Large intestine (tissue), 3 donors: ENCODE data around the gene ADTRP. TPM values are rescaled to one million over a fixed set of nuclear protein-coding genes. Genes with fewer than 3 reads are reported as not detected.
"Not testable (repeated sequence)": the region's sequence is repeated elsewhere in the genome, so short reads cannot be mapped to it uniquely, and the experiment has no call there.

Source experiments
- DNase-seq, 2 donors: peaks; one replicate each; pipeline versions ENCODE4 v3.0.0 to v3.0.0-alpha.2; 2013
- H3K27ac ChIP-seq: one replicate; pipeline ENCODE4 v1.5.1; 2013; ENCODE audit warnings: low read length
- H3K27me3 ChIP-seq: 2 replicates; pipeline ENCODE4 v1.6.1; 2013; ENCODE audit warnings: low read length; ENCODE audit not compliant: control insufficient read depth, insufficient read depth
- H3K36me3 ChIP-seq: 2 replicates; pipeline ENCODE4 v1.6.1; 2013; ENCODE audit warnings: low read length; ENCODE audit not compliant: control insufficient read depth, insufficient read depth
- H3K4me1 ChIP-seq: one replicate; pipeline ENCODE4 v1.6.1; 2013; ENCODE audit warnings: low read length; ENCODE audit not compliant: control insufficient read depth, insufficient read depth
- H3K4me3 ChIP-seq: one replicate; pipeline ENCODE4 v1.5.1; 2013; ENCODE audit warnings: low read length
- H3K9me3 ChIP-seq: one replicate; pipeline ENCODE4 v1.6.1; 2013; ENCODE audit warnings: mild to moderate bottlenecking, low read depth, low read length, moderate library complexity; ENCODE audit not compliant: control insufficient read depth
- WGBS: methylation state at CpG from one replicate; pipeline ENCODE4 v1.1.5; 2013; ENCODE audit warnings: low lambda C conversion rate; ENCODE audit not compliant: insufficient coverage; 5-methylcytosine and 5-hydroxymethylcytosine counted together
- polyA plus RNA-seq: library from polyadenylated mRNA; unstranded; fragments of 120-200 nt; gene quantifications from one replicate; pipeline ENCODE4 v1.2.1, GENCODE V29; 2013

ADTRP gene
- polyA plus RNA-seq, 1 donor = 24.3 TPM

GRCh38 chr6:11700118-11700718 is 78.4 kb downstream of the ADTRP start:
- Histone ChIP-seq H3K4me1 (peaks cover 6% of the 10 kb centered on the region), H3K36me3 (no peaks in the 10 kb centered on the region), H3K4me3 (no peak overlapping the region), H3K27ac (no peak overlapping the region), H3K9me3 (peaks cover 4% of the 10 kb centered on the region), H3K27me3 (no peaks in the 10 kb centered on the region)
- no CpG with 5 or more reads among the region's 2 CpGs for WGBS
- DNase-seq = peak; percentile 29 to 57

- WGBS = 50% methylated on average over 1 of the region's 1 CpG
- H3K4me3 ChIP-seq = no peak overlapping the region
- no peak overlapping the region for H3K27ac ChIP-seq
- no peaks in the 10 kb centered on the region for H3K27me3 ChIP-seq
- no peaks in the 10 kb centered on the region for H3K36me3 ChIP-seq
- H3K9me3 ChIP-seq = peaks cover 4% of the 10 kb centered on the region
- no peak for DNase-seq
- H3K4me1 ChIP-seq = peaks cover 6% of the 10 kb centered on the region
Observed at GRCh38 chr6:11699576-11699975, 79.0 kb downstream of the ADTRP start.

- no peaks in the 10 kb centered on the region for H3K27me3 ChIP-seq
- H3K27ac ChIP-seq = no peak overlapping the region
- H3K36me3 ChIP-seq = no peaks in the 10 kb centered on the region
- no peak overlapping the region for H3K4me3 ChIP-seq
- peak in 1 of 2 donors; percentile 40 for DNase-seq
- peaks cover 11% of the 10 kb centered on the region for H3K4me1 ChIP-seq
- no CpG with 5 or more reads among the region's 4 CpGs for WGBS
- peaks cover 4% of the 10 kb centered on the region for H3K9me3 ChIP-seq
Observed at GRCh38 chr6:11692451-11693376, 85.9 kb downstream of the ADTRP start.

GRCh38 chr6:11689847-11690246 is 88.8 kb downstream of the ADTRP start:
- DNase-seq = no peak
- H3K36me3 ChIP-seq = no peaks in the 10 kb centered on the region
- no peaks in the 10 kb centered on the region for H3K27me3 ChIP-seq
- H3K27ac ChIP-seq = no peak overlapping the region
- no peaks in the 10 kb centered on the region for H3K9me3 ChIP-seq
- H3K4me1 ChIP-seq = peaks cover 29% of the 10 kb centered on the region
- no peak overlapping the region for H3K4me3 ChIP-seq
- 100% methylated on average over 2 of the region's 3 CpGs for WGBS

GRCh38 chr6:11689400-11689799 is 89.2 kb downstream of the ADTRP start:
- not testable (repeated sequence) for H3K9me3 ChIP-seq, H3K36me3 ChIP-seq, DNase-seq, H3K4me3 ChIP-seq, H3K27ac ChIP-seq, H3K27me3 ChIP-seq
- H3K4me1 ChIP-seq = peaks cover 29% of the 10 kb centered on the region
- 100% methylated on average over 1 of the region's 1 CpG for WGBS

GRCh38 chr6:11688425-11688709 is 90.2 kb downstream of the ADTRP start:
- WGBS = 60% methylated on average over 1 of the region's 1 CpG
- Histone ChIP-seq H3K4me1 (peaks cover 29% of the 10 kb centered on the region), H3K27me3 (no peaks in the 10 kb centered on the region), H3K36me3 (no peaks in the 10 kb centered on the region), H3K4me3 (no peak overlapping the region), H3K27ac (peak overlapping the region; percentile 53), H3K9me3 (no peaks in the 10 kb centered on the region)
- DNase-seq = no peak

GRCh38 chr6:11685481-11686093 is 93.0 kb downstream of the ADTRP start:
- H3K9me3 ChIP-seq = peaks cover 5% of the 10 kb centered on the region
- peak overlapping the region; percentile 77 for H3K27ac ChIP-seq
- DNase-seq = peak; percentile 71 to 85
- H3K36me3 ChIP-seq = no peaks in the 10 kb centered on the region
- H3K4me3 ChIP-seq = no peak overlapping the region
- H3K27me3 ChIP-seq = no peaks in the 10 kb centered on the region
- 100% methylated on average over 1 of the region's 3 CpGs for WGBS
- peaks cover 29% of the 10 kb centered on the region for H3K4me1 ChIP-seq

GRCh38 chr6:11684901-11685480 is 93.6 kb downstream of the ADTRP start:
- 60% methylated on average over 1 of the region's 4 CpGs for WGBS
- Histone ChIP-seq H3K27ac (peak overlapping the region; percentile 45), H3K4me1 (peaks cover 29% of the 10 kb centered on the region), H3K27me3 (no peaks in the 10 kb centered on the region), H3K9me3 (peaks cover 5% of the 10 kb centered on the region), H3K4me3 (no peak overlapping the region), H3K36me3 (no peaks in the 10 kb centered on the region)
- DNase-seq = no peak

- peaks cover 5% of the 10 kb centered on the region for H3K9me3 ChIP-seq
- peaks cover 29% of the 10 kb centered on the region for H3K4me1 ChIP-seq
- no peaks in the 10 kb centered on the region for H3K36me3 ChIP-seq
- WGBS = no CpG with 5 or more reads among the region's 2 CpGs
- no peaks in the 10 kb centered on the region for H3K27me3 ChIP-seq
- H3K27ac ChIP-seq = no peak overlapping the region
- H3K4me3 ChIP-seq = no peak overlapping the region
- no peak for DNase-seq
Observed at GRCh38 chr6:11683871-11684270, 94.7 kb downstream of the ADTRP start.

GRCh38 chr6:11682561-11682975 is 96.0 kb downstream of the ADTRP start:
- 80% methylated on average over 1 of the region's 3 CpGs for WGBS
- no peak for DNase-seq
- no peaks in the 10 kb centered on the region for H3K36me3 ChIP-seq
- no peak overlapping the region for H3K4me3 ChIP-seq
- H3K27ac ChIP-seq = no peak overlapping the region
- no peaks in the 10 kb centered on the region for H3K27me3 ChIP-seq
- peaks cover 18% of the 10 kb centered on the region for H3K4me1 ChIP-seq
- H3K9me3 ChIP-seq = peaks cover 5% of the 10 kb centered on the region
